T47D (cell line): ENCODE measurements around the gene RPRML.

Experiments used
- DNase-seq, 2 experiments: peaks; one replicate each; pipeline versions ENCODE4 v3.0.0 to v3.0.0-alpha.2; 2011 to 2012; ENCODE audit warnings: low read depth in 1 of 2, low spot score in 1 of 2
- JUND ChIP-seq: IDR thresholded peaks from 2 replicates; pipeline ENCODE4 v1.6.1; 2012; ENCODE audit warnings: low read depth
- in situ Hi-C: cut with HindIII; loops from 2 replicates; pipeline ENCODE4 v1.10.0; 2016; ENCODE audit warnings: low sequenced_read_pairs, low pct_unique_long_range_greater_than_20kb

Gene RPRML

GRCh38 chr17:46929413-46929812, 49.6 kb downstream of the RPRML start:
- no peak for TF ChIP-seq JUND
- in situ Hi-C loops, result no loop called here

DNA sequence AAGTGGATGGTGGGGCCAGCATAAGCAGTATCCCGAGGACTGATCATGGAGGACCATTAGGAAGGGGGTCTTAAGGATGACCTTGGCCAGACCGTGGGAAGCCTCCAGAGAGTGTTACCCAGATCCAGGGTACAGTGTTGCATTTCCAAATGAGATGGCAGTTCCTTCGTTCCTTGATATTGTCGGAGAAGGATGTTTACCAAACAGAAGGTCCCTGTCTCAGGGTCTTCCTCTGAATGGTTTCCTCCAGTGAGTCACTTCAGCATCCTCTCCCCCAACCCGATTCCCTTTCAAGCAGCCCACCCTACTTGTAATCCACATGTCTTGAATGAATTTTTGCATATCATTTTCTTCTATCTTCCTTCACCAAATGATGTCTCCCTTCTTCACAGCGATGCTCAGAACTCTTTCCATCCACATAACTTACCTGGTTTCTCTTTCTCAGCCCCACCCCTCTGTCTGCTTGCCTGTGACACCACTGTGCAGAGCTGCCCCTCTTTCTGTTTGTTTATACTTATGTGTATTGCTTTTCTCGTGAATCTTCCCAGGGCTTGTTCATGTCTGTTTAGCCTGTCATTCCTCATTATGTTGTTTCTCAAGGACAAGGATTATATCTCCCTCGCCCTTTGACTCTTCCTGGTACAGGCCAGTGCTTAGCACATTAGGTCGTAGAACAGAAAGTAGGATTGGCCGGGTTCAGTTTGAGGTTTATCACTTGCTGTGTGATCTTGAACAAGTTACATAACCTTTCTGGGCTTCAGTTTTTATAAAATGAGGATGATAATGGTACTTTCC, 50.4 kb downstream of the RPRML start:
- in situ Hi-C loops, result no loop called here
- DNase-seq, result no peak
- no peak for TF ChIP-seq JUND

More at GRCh38 chr17:46929413-46929812, 49.6 kb downstream of the RPRML start:
- no peak for DNase-seq
